GM23338 (cell line): Measurements from ENCODE around the gene KCNJ8. TPM values are rescaled to one million over a fixed set of nuclear protein-coding genes. Genes with fewer than 3 reads are reported as not detected.

Experiments used
- ATAC-seq: fragments of 200-7000 bp; cut with Tn5 transposase; 3 replicates; pipeline ENCODE4 v1.9.1; 2020
- DNase-seq: peaks from one replicate; pipeline ENCODE4 v3.0.0-alpha.2; 2015; ENCODE audit warnings: low spot score
- H2AFZ ChIP-seq: fragments of 200-600 bp; sonication (generic); 2 replicates; pipeline ENCODE4 v1.8.0; 2016; ENCODE audit warnings: antibody characterized with exemption, mild to moderate bottlenecking, moderate library complexity
- H3F3A ChIP-seq: fragments of 200-600 bp; sonication (generic); replicated peaks from 2 replicates; pipeline ENCODE4 v1.8.0; 2017; ENCODE audit warnings: antibody characterized with exemption, mixed run types, low read depth
- H3K27ac ChIP-seq: fragments of 200-600 bp; sonication (generic); 2 replicates; pipeline ENCODE4 v1.6.1; 2016; ENCODE audit warnings: low read depth
- H3K27me3 ChIP-seq: fragments of 200-600 bp; sonication (generic); 2 replicates; pipeline ENCODE4 v1.8.0; 2016; ENCODE audit warnings: mild to moderate bottlenecking, mixed run types, moderate library complexity; ENCODE audit not compliant: insufficient read depth
- H3K36me3 ChIP-seq: fragments of 200-600 bp; sonication (generic); 2 replicates; pipeline ENCODE4 v1.8.0; 2016; ENCODE audit warnings: mild to moderate bottlenecking; ENCODE audit not compliant: insufficient read depth
- H3K4me1 ChIP-seq: fragments of 200-600 bp; sonication (generic); 2 replicates; pipeline ENCODE4 v1.8.0; 2016; ENCODE audit warnings: mild to moderate bottlenecking, moderate library complexity; ENCODE audit not compliant: insufficient read depth
- H3K4me2 ChIP-seq: fragments of 200-600 bp; sonication (generic); 2 replicates; pipeline ENCODE4 v1.7.1; 2017; ENCODE audit warnings: mixed run types
- H3K4me3 ChIP-seq: fragments of 200-600 bp; sonication (generic); 2 replicates; pipeline ENCODE4 v1.6.1; 2016; ENCODE audit warnings: mixed run types
- H3K79me2 ChIP-seq: fragments of 200-600 bp; sonication (generic); replicated peaks from 2 replicates; pipeline ENCODE4 v1.8.0; 2017; ENCODE audit warnings: mild to moderate bottlenecking; ENCODE audit not compliant: insufficient read depth
- H3K9me2 ChIP-seq: fragments of 200-600 bp; sonication (generic); 2 replicates; pipeline ENCODE4 v1.8.0; 2017; ENCODE audit not compliant: insufficient read depth
- H4K20me1 ChIP-seq: fragments of 200-600 bp; sonication (generic); replicated peaks from 2 replicates; pipeline ENCODE4 v1.8.0; 2017; ENCODE audit warnings: mild to moderate bottlenecking; ENCODE audit not compliant: insufficient read depth
- H3K27ac Mint-ChIP-seq: 2 replicates; pipeline ENCODE4 v1.8.0; 2020; ENCODE audit warnings: inconsistent platforms, mild to moderate bottlenecking, moderate library complexity, mixed read lengths
- H3K27me3 Mint-ChIP-seq: 3 replicates; pipeline ENCODE4 v1.8.0; 2022; ENCODE audit warnings: low read depth, mild to moderate bottlenecking, moderate library complexity, mixed read lengths, inconsistent platforms; ENCODE audit not compliant: insufficient read depth, poor library complexity
- H3K36me3 Mint-ChIP-seq: 3 replicates; pipeline ENCODE4 v1.8.0; 2021; ENCODE audit warnings: low read depth, mild to moderate bottlenecking, inconsistent platforms, moderate library complexity, mixed read lengths
- H3K4me1 Mint-ChIP-seq: 3 replicates; pipeline ENCODE4 v1.8.0; 2020; ENCODE audit warnings: mild to moderate bottlenecking, inconsistent platforms, mixed read lengths
- H3K4me3 Mint-ChIP-seq: 3 replicates; pipeline ENCODE4 v1.8.0; 2021; ENCODE audit warnings: moderate library complexity, mild to moderate bottlenecking, inconsistent platforms, mixed read lengths
- H3K9me3 Mint-ChIP-seq: 3 replicates; pipeline ENCODE4 v1.8.0; 2020; ENCODE audit warnings: moderate library complexity, mild to moderate bottlenecking, inconsistent platforms, mixed read lengths
- CREB1 ChIP-seq: fragments of 250-450 bp; sonication (Bioruptor Pico); IDR thresholded peaks from 2 replicates; pipeline ENCODE4 v1.5.0; 2020; ENCODE audit warnings: low read depth, mild to moderate bottlenecking, moderate library complexity
- EZH2 ChIP-seq: fragments of 200-600 bp; sonication (generic); IDR thresholded peaks from one replicate; pipeline ENCODE4 v1.8.0; 2017; ENCODE audit warnings: antibody characterized with exemption, mild to moderate bottlenecking, low read depth; ENCODE audit not compliant: unreplicated experiment
- JUNB ChIP-seq: IDR thresholded peaks from one replicate; pipeline ENCODE4 v1.6.1; 2016; ENCODE audit warnings: antibody characterized with exemption; ENCODE audit not compliant: unreplicated experiment
- POLR2AphosphoS5 ChIP-seq: IDR thresholded peaks from 2 replicates; pipeline ENCODE4 v1.6.1; 2016; ENCODE audit warnings: antibody characterized with exemption, low read depth
- STAT1 ChIP-seq: IDR thresholded peaks from one replicate; pipeline ENCODE4 v1.6.1; 2016; ENCODE audit warnings: antibody characterized with exemption; ENCODE audit not compliant: unreplicated experiment
- ZNF114 ChIP-seq: fragments of 250-450 bp; sonication (Bioruptor Pico); IDR thresholded peaks from 2 replicates; pipeline ENCODE4 v1.5.0; 2020; ENCODE audit warnings: mild to moderate bottlenecking, moderate library complexity
- ZNF331 ChIP-seq: fragments of 250-450 bp; sonication (Bioruptor Pico); IDR thresholded peaks from 2 replicates; pipeline ENCODE4 v1.5.0; 2020; ENCODE audit warnings: low read depth, mild to moderate bottlenecking, moderate library complexity
- polyA plus RNA-seq: library from polyadenylated mRNA; unstranded; fragments of >200 nt; fragmentation: Nextera tagmentation; extraction: Ambion mirVana; gene quantifications from 2 replicates; pipeline ENCODE4 v1.2.1, GENCODE V29; 2016
- total RNA-seq: library from RNA; depleted of rRNA; stranded (reverse); fragments of >200 nt; shearing (Covaris generic); gene quantifications from 2 replicates; pipeline ENCODE4 v1.2.3, GENCODE V29; 2014
- TF ChIP-seq, protein P1 (sequence below): IDR thresholded peaks from 2 replicates; pipeline ENCODE4 v1.6.1; 2016; ENCODE audit warnings: antibody characterized with exemption
- TF ChIP-seq, protein P2 (sequence below), 2 experiments: fragments of 200-600 bp in 1 of 2; sonication (generic) in 1 of 2; conservative IDR thresholded peaks; 2 replicates each; pipeline versions ENCODE4 v1.5.1 to v1.6.1; 2016 to 2017; ENCODE audit warnings: antibody characterized with exemption in 2 of 2, low read depth in 2 of 2, mild to moderate bottlenecking in 2 of 2, moderate library complexity in 1 of 2
- TF ChIP-seq, protein P3 (sequence below): IDR thresholded peaks from one replicate; pipeline ENCODE4 v1.6.1; 2018; ENCODE audit warnings: antibody characterized with exemption; ENCODE audit not compliant: unreplicated experiment

The KCNJ8 gene
- total and polyA plus RNA-seq, 2 experiments from 2014 or later, result 0.82 to 0.87 TPM

DNA sequence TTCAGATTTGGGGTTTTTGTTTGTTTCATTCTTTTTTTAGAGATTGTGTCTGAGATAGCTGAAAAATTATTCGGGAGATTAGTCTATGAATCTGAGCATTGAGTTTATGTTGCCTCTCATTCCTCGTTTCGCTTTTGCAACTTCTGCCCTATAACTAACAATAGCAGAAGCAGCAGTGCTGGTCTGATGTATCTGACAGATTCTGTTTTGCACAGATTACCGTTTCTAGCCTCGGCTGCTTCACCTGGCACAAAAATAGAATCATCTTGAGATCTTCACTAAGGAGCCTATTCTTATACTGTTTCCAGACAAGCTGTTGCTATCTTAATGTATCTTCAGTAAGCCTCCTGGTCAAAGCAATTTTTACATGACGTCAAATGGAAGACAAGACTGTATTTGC is 29.2 kb downstream of the KCNJ8 start:
- Mint-ChIP-seq H3K27ac (no peak overlapping the region), H3K4me1 (no peaks in the 10 kb centered on the region), H3K4me3 (no peak overlapping the region), H3K36me3 (no peaks in the 10 kb centered on the region), H3K9me3 (no peaks in the 10 kb centered on the region), H3K27me3 (no peaks in the 10 kb centered on the region)
- no peaks in the 10 kb centered on the region for H4K20me1 ChIP-seq
- no peak overlapping the region for H3K4me3 ChIP-seq
- H3K27ac ChIP-seq, result no peak overlapping the region
- DNase-seq, result no peak
- H3K4me1 ChIP-seq, result no peaks in the 10 kb centered on the region
- H3K36me3 ChIP-seq, result no peaks in the 10 kb centered on the region
- no peaks in the 10 kb centered on the region for H3K9me2 ChIP-seq
- no peaks in the 10 kb centered on the region for H3F3A ChIP-seq
- H3K27me3 ChIP-seq, result no peaks in the 10 kb centered on the region
- no peak for TF ChIP-seq CREB1 (CRISPR knock-in tag)
- TF ChIP-seq, protein P1, sequence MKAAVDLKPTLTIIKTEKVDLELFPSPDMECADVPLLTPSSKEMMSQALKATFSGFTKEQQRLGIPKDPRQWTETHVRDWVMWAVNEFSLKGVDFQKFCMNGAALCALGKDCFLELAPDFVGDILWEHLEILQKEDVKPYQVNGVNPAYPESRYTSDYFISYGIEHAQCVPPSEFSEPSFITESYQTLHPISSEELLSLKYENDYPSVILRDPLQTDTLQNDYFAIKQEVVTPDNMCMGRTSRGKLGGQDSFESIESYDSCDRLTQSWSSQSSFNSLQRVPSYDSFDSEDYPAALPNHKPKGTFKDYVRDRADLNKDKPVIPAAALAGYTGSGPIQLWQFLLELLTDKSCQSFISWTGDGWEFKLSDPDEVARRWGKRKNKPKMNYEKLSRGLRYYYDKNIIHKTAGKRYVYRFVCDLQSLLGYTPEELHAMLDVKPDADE, result no peak
- no peak for TF ChIP-seq POLR2AphosphoS5
- TF ChIP-seq STAT1, result no peak
- TF ChIP-seq ZNF331 (CRISPR knock-in tag), result no peak
- TF ChIP-seq, protein P2, sequence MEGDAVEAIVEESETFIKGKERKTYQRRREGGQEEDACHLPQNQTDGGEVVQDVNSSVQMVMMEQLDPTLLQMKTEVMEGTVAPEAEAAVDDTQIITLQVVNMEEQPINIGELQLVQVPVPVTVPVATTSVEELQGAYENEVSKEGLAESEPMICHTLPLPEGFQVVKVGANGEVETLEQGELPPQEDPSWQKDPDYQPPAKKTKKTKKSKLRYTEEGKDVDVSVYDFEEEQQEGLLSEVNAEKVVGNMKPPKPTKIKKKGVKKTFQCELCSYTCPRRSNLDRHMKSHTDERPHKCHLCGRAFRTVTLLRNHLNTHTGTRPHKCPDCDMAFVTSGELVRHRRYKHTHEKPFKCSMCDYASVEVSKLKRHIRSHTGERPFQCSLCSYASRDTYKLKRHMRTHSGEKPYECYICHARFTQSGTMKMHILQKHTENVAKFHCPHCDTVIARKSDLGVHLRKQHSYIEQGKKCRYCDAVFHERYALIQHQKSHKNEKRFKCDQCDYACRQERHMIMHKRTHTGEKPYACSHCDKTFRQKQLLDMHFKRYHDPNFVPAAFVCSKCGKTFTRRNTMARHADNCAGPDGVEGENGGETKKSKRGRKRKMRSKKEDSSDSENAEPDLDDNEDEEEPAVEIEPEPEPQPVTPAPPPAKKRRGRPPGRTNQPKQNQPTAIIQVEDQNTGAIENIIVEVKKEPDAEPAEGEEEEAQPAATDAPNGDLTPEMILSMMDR (conservative IDR thresholded peaks at IDR 0.05; ENCODE audit: low read depth in 2 of 2), result no peak
- H3K79me2 ChIP-seq, result no peaks in the 10 kb centered on the region
- H2AFZ ChIP-seq, result no peak overlapping the region
- ATAC-seq, result no peak
- no peak overlapping the region for H3K4me2 ChIP-seq

DNA sequence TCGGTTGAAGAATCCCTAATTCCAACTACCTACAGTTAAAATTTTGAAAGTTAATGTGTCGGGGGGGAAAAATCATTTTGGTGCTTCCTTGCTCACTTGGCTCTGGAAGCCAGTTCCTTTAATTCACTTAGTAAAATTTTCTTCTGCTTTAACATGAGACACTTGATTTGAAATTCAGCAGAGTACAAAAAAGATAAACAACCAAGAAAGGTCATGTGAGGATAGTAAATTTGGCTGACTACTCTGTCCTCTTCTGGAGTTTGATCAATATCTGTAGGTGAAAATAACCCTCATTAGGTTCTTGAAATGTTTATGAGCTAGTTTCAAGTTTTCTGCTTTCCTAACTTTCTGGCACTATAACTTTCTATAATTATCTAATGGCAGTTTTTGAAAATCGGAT is 43.4 kb downstream of the KCNJ8 start:
- Mint-ChIP-seq H3K4me3 (no peak overlapping the region), H3K36me3 (no peaks in the 10 kb centered on the region), H3K27ac (no peak overlapping the region), H3K4me1 (no peaks in the 10 kb centered on the region), H3K27me3 (peaks cover 2% of the 10 kb centered on the region), H3K9me3 (no peaks in the 10 kb centered on the region)
- no peak overlapping the region for H3K4me3 ChIP-seq
- H3F3A ChIP-seq, result no peaks in the 10 kb centered on the region
- no peaks in the 10 kb centered on the region for H3K4me1 ChIP-seq
- no peaks in the 10 kb centered on the region for H3K79me2 ChIP-seq
- no peaks in the 10 kb centered on the region for H3K9me2 ChIP-seq
- H3K27ac ChIP-seq, result no peak overlapping the region
- ATAC-seq (no peak), DNase-seq (no peak)
- H2AFZ ChIP-seq, result no peak overlapping the region
- H4K20me1 ChIP-seq, result no peaks in the 10 kb centered on the region
- H3K4me2 ChIP-seq, result no peak overlapping the region
- H3K27me3 ChIP-seq, result no peaks in the 10 kb centered on the region
- H3K36me3 ChIP-seq, result no peaks in the 10 kb centered on the region
- TF ChIP-seq, protein P3, sequence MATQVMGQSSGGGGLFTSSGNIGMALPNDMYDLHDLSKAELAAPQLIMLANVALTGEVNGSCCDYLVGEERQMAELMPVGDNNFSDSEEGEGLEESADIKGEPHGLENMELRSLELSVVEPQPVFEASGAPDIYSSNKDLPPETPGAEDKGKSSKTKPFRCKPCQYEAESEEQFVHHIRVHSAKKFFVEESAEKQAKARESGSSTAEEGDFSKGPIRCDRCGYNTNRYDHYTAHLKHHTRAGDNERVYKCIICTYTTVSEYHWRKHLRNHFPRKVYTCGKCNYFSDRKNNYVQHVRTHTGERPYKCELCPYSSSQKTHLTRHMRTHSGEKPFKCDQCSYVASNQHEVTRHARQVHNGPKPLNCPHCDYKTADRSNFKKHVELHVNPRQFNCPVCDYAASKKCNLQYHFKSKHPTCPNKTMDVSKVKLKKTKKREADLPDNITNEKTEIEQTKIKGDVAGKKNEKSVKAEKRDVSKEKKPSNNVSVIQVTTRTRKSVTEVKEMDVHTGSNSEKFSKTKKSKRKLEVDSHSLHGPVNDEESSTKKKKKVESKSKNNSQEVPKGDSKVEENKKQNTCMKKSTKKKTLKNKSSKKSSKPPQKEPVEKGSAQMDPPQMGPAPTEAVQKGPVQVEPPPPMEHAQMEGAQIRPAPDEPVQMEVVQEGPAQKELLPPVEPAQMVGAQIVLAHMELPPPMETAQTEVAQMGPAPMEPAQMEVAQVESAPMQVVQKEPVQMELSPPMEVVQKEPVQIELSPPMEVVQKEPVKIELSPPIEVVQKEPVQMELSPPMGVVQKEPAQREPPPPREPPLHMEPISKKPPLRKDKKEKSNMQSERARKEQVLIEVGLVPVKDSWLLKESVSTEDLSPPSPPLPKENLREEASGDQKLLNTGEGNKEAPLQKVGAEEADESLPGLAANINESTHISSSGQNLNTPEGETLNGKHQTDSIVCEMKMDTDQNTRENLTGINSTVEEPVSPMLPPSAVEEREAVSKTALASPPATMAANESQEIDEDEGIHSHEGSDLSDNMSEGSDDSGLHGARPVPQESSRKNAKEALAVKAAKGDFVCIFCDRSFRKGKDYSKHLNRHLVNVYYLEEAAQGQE, result no peak
- TF ChIP-seq JUNB, result no peak
- TF ChIP-seq EZH2, result no peak
- no peak for TF ChIP-seq STAT1
- no peak for TF ChIP-seq ZNF114 (CRISPR knock-in tag)
- TF ChIP-seq, protein P1, result no peak
